ENCODE data around the gene TPH1. TPM values are rescaled to one million over a fixed set of nuclear protein-coding genes. Genes with fewer than 3 reads are reported as not detected.
"Not testable (repeated sequence)": the region's sequence is repeated elsewhere in the genome, so short reads cannot be mapped to it uniquely, and the experiment has no call there.

Gene TPH1
- total RNA-seq, 1 donor from 2014 or later: 5.0 TPM

DNA sequence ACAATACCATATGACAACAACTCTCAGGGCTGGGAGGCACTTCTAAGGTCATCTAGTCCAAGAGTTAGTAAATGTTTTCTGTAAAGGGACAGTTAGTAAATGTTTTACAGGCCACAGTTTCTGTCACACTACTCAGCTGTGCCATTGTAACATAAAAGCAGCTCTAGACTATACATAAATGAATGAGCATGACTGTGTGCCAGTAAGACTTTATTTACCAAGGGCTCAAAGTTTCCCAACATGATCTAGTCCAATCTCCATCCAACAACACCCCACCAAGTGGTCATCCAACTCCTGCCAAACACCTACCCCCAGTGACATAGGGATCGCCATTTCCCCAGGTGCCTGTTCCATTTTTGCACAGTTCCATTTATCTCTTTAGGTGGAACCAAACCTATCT lies 45.3 kb downstream of the TPH1 start:
- DNase-seq (ENCODE audit: low spot score): no peak
- Mint-ChIP-seq H3K4me1 (ENCODE audit: low read depth) (peaks cover 2% of the 10 kb centered on the region), H3K9me3 (ENCODE audit: low read depth) (no peaks in the 10 kb centered on the region), H3K27me3 (ENCODE audit: low read depth) (no peaks in the 10 kb centered on the region), H3K36me3 (ENCODE audit: low read depth) (peaks cover 33% of the 10 kb centered on the region), H3K27ac (ENCODE audit: unreplicated experiment) (no peak overlapping the region), H3K4me3 (ENCODE audit: unreplicated experiment) (no peak overlapping the region)
- TF ChIP-seq, protein P1, sequence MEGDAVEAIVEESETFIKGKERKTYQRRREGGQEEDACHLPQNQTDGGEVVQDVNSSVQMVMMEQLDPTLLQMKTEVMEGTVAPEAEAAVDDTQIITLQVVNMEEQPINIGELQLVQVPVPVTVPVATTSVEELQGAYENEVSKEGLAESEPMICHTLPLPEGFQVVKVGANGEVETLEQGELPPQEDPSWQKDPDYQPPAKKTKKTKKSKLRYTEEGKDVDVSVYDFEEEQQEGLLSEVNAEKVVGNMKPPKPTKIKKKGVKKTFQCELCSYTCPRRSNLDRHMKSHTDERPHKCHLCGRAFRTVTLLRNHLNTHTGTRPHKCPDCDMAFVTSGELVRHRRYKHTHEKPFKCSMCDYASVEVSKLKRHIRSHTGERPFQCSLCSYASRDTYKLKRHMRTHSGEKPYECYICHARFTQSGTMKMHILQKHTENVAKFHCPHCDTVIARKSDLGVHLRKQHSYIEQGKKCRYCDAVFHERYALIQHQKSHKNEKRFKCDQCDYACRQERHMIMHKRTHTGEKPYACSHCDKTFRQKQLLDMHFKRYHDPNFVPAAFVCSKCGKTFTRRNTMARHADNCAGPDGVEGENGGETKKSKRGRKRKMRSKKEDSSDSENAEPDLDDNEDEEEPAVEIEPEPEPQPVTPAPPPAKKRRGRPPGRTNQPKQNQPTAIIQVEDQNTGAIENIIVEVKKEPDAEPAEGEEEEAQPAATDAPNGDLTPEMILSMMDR (IDR thresholded peaks at IDR 0.05): no peak

DNA sequence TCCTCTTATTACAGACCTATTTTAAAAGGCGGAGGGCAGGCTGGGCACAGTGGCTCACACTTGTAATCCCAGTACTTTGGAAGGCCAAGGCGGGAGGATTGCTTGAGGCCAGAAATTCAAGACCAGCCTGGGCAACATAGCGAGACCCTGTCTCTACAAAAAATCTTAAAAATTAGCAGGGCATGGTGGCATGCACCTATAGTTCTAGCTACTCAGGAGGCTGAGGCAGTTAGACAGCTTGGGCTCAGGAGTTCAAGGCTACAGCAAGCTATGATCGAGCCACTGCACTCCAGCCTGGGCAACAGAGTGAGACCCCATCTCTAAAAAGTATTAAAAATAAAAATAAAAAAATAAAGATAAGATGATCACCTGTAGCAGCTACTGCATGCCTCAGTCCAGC lies 45.9 kb downstream of the TPH1 start:
- not testable (repeated sequence) for H3K27ac Mint-ChIP-seq (ENCODE audit: unreplicated experiment); H3K9me3 Mint-ChIP-seq (ENCODE audit: low read depth); H3K27me3 Mint-ChIP-seq (ENCODE audit: low read depth); H3K4me3 Mint-ChIP-seq (ENCODE audit: unreplicated experiment); DNase-seq (ENCODE audit: low spot score); H3K4me1 Mint-ChIP-seq (ENCODE audit: low read depth)
- H3K36me3 Mint-ChIP-seq (ENCODE audit: low read depth): peaks cover 31% of the 10 kb centered on the region

Other genes with a start within 250 kb of the TPH1 start
- gene SERGEF, start 33.2 kb downstream of the TPH1 start, total RNA-seq: 34.3 to 37.6 TPM (median 36.6 TPM) in 3 replicates
- 12.1 to 13.2 TPM (median 12.2 TPM) in 3 replicates for gene SAAL1, start 59.8 kb upstream of the TPH1 start, total RNA-seq
- not detected in 3 replicates for gene MRGPRX3, start 86.3 kb upstream of the TPH1 start, total RNA-seq
- not detected in 3 replicates for gene MRGPRX4, start 126.6 kb upstream of the TPH1 start, total RNA-seq
- gene SAA4, start 190.5 kb upstream of the TPH1 start, total RNA-seq: not detected in 3 replicates
- not detected in 3 replicates for gene SAA2, start 202.4 kb upstream of the TPH1 start, total RNA-seq
- not detected in 3 replicates for gene SAA1, start 220.0 kb upstream of the TPH1 start, total RNA-seq